Progenitor cell of endocrine pancreas (in vitro differentiated cells): ENCODE data around the gene CD93. TPM values are rescaled to one million over a fixed set of nuclear protein-coding genes. Genes with fewer than 3 reads are reported as not detected.

ENCODE experiments used
- DNase-seq: peaks from one replicate; pipeline ENCODE4 v3.0.0; 2021; ENCODE audit warnings: low spot score; ENCODE audit not compliant: unreplicated experiment
- H3K27ac Mint-ChIP-seq: 2 replicates; pipeline ENCODE4 v1.8.0; 2021; ENCODE audit warnings: mild to moderate bottlenecking, moderate library complexity, mixed read lengths
- H3K27me3 Mint-ChIP-seq: 2 replicates; pipeline ENCODE4 v1.8.0; 2021; ENCODE audit warnings: mixed read lengths
- H3K36me3 Mint-ChIP-seq: 2 replicates; pipeline ENCODE4 v1.8.0; 2022; ENCODE audit warnings: mixed read lengths; ENCODE audit not compliant: insufficient read depth
- H3K4me1 Mint-ChIP-seq: 2 replicates; pipeline ENCODE4 v1.8.0; 2021; ENCODE audit warnings: low read depth, mixed read lengths
- H3K4me3 Mint-ChIP-seq: 2 replicates; pipeline ENCODE4 v1.8.0; 2021; ENCODE audit warnings: low read depth, mild to moderate bottlenecking, moderate library complexity, mixed read lengths
- H3K9me3 Mint-ChIP-seq: 2 replicates; pipeline ENCODE4 v1.8.0; 2021; ENCODE audit warnings: low read depth, mixed read lengths
- total RNA-seq: library from RNA; stranded (reverse); gene quantifications from 2 replicates; pipeline ENCODE4 v1.2.1, GENCODE V29; 2021
- TF ChIP-seq, protein P1 (sequence below): fragments of 200-600 bp; sonication (generic); IDR thresholded peaks from one replicate; pipeline ENCODE4 v1.5.0; 2021; ENCODE audit warnings: antibody characterized with exemption, mild to moderate bottlenecking; ENCODE audit not compliant: unreplicated experiment

The CD93 gene
- total RNA-seq, 1 donor from 2014 or later = not detected

DNA sequence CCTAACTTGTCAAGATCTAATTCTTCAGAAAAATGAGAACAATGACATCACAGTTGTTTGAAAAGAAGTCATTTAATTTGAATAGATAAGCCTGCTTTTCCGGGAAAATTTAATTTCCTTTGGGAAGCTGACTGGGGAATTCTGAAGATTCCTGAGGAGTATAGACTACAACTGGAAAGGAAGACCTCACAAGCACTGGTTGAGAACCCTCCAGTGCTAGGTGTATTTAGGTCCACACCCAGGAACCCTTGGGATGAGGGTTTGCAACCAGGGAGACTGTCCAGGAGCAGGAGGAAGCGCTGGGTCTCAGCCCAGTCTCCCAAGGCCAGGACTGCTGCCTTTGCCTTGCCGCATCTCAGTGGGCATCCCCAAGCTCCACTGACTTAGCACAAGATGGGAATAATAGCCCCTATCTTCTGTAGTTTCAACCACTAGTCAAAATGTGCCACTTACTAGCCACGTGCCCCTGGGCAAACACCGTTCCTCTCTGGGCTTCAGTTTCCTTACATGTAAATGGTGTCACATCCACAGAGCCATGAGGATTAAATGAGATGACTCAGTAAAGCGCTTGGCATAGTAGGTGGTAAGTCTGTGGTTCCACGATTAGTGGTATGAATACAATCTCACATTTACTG, 6.9 kb upstream of the CD93 start:
- H3K4me1 Mint-ChIP-seq = peaks cover 29% of the 10 kb centered on the region
- TF ChIP-seq, protein P1, sequence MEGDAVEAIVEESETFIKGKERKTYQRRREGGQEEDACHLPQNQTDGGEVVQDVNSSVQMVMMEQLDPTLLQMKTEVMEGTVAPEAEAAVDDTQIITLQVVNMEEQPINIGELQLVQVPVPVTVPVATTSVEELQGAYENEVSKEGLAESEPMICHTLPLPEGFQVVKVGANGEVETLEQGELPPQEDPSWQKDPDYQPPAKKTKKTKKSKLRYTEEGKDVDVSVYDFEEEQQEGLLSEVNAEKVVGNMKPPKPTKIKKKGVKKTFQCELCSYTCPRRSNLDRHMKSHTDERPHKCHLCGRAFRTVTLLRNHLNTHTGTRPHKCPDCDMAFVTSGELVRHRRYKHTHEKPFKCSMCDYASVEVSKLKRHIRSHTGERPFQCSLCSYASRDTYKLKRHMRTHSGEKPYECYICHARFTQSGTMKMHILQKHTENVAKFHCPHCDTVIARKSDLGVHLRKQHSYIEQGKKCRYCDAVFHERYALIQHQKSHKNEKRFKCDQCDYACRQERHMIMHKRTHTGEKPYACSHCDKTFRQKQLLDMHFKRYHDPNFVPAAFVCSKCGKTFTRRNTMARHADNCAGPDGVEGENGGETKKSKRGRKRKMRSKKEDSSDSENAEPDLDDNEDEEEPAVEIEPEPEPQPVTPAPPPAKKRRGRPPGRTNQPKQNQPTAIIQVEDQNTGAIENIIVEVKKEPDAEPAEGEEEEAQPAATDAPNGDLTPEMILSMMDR = no peak
- H3K27me3 Mint-ChIP-seq = peaks cover 66% of the 10 kb centered on the region
- no peaks in the 10 kb centered on the region for H3K36me3 Mint-ChIP-seq
- no peak overlapping the region for H3K4me3 Mint-ChIP-seq
- H3K27ac Mint-ChIP-seq = no peak overlapping the region
- H3K9me3 Mint-ChIP-seq = no peaks in the 10 kb centered on the region
- DNase-seq = no peak

DNA sequence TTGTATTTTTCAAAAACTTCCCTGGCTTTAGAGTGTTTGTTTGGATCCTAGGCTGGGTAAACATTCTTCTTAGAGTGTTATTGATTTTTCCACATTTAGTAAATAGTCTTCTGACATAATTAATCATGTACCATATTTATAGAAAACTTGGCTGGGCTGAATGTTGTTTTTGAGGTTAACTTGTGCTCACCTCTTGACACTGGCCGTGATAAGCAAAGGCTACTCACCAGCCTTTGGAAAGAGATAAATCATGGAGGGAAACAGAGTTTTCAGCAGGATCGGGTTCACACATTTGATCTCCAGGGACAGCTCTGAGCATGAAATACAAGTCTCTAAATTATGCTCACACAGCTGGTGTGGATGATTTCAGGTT, 6.2 kb upstream of the CD93 start:
- no peaks in the 10 kb centered on the region for H3K9me3 Mint-ChIP-seq
- peaks cover 66% of the 10 kb centered on the region for H3K27me3 Mint-ChIP-seq
- H3K27ac Mint-ChIP-seq = peak overlapping the region; percentile 70
- H3K4me1 Mint-ChIP-seq = peaks cover 29% of the 10 kb centered on the region
- TF ChIP-seq, protein P1 = no peak
- no peak for DNase-seq
- H3K36me3 Mint-ChIP-seq = no peaks in the 10 kb centered on the region
- H3K4me3 Mint-ChIP-seq = peak overlapping the region; percentile 17

DNA sequence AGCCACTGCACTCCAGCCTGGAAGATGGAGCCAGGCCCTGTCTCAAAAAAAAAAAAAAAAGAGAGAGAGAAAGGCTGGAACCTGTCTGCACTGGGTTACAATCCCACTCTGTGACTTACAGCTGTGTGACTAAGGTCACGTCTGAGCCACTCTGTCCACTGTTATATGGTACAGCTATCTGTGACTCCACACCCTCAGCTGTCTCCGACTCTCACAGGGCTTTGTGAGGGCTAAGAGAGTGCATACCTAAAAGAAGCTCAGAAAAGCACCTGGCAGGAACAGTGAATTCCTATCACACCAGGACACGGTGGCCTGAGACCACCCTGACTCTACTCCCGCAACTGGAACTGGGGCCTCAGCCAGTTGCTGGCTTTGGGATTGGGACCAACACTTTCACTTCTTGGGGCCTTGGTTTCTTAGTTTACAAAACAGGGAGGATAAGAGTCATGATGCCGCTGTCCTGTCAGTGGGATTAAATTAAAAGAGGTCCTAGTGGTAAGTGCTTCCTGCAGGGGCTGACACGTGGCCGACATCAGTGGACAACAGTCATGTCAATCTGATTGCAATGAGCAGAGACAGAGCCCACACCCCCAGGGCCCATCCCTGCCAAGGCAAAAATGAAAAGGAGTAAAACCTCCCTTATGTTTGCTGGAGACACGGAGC, 5.7 kb upstream of the CD93 start:
- TF ChIP-seq, protein P1 = no peak
- DNase-seq = no peak
- Mint-ChIP-seq H3K4me3 (peak overlapping the region; percentile 17), H3K36me3 (no peaks in the 10 kb centered on the region), H3K4me1 (peaks cover 29% of the 10 kb centered on the region), H3K27ac (peak overlapping the region; percentile 70), H3K9me3 (no peaks in the 10 kb centered on the region), H3K27me3 (peaks cover 70% of the 10 kb centered on the region)

DNA sequence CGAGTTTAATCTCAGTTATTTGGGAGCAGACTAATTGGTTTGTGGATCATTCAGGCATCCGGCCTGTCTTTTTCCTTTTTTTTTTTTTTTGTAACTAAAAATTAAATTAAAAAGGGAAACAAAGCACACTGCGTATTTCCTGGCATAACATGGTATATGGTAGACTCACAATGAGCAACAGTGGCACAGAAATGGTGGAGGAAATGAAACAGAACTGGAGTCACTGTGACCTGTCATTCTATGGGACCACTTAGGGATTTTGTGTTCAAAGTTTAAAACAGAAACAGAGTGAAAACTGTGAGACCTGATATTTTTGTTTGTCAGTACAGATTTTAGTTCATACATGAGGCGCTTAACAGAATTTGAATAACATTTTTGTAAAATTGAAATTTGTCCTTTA, 4.8 kb upstream of the CD93 start:
- no peaks in the 10 kb centered on the region for H3K36me3 Mint-ChIP-seq
- H3K27me3 Mint-ChIP-seq = peaks cover 67% of the 10 kb centered on the region
- TF ChIP-seq, protein P1 = no peak
- DNase-seq = no peak
- H3K27ac Mint-ChIP-seq = no peak overlapping the region
- H3K4me1 Mint-ChIP-seq = peaks cover 29% of the 10 kb centered on the region
- no peak overlapping the region for H3K4me3 Mint-ChIP-seq
- no peaks in the 10 kb centered on the region for H3K9me3 Mint-ChIP-seq

DNA sequence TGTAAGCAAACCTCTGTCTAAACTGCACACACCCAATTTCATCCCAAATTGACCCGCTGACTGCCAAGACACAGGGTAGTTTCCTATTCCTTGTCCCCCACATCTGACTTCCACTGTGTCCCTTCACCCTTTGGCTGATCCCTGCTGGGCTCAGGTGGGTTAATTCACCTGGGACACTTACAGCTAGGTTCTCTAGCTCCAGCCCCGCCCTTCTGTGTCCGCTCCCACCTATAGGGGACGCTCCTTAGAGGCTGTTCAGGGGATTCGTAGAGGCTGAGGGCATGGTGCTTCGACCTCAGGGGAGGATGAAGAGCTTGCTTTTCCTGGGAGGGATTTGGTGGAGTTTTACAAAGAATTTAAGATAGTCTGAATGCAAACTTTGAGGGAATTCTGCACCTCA, 4.0 kb upstream of the CD93 start:
- no peaks in the 10 kb centered on the region for H3K9me3 Mint-ChIP-seq
- peaks cover 61% of the 10 kb centered on the region for H3K27me3 Mint-ChIP-seq
- H3K36me3 Mint-ChIP-seq = no peaks in the 10 kb centered on the region
- no peak overlapping the region for H3K27ac Mint-ChIP-seq
- H3K4me1 Mint-ChIP-seq = peaks cover 29% of the 10 kb centered on the region
- TF ChIP-seq, protein P1 = peak; percentile 10
- H3K4me3 Mint-ChIP-seq = no peak overlapping the region
- DNase-seq = no peak
